Measurements from ENCODE around the gene SRSF4.
"Not testable (repeated sequence)": the region's sequence is repeated elsewhere in the genome, so short reads cannot be mapped to it uniquely, and the experiment has no call there.

Gene SRSF4

DNA sequence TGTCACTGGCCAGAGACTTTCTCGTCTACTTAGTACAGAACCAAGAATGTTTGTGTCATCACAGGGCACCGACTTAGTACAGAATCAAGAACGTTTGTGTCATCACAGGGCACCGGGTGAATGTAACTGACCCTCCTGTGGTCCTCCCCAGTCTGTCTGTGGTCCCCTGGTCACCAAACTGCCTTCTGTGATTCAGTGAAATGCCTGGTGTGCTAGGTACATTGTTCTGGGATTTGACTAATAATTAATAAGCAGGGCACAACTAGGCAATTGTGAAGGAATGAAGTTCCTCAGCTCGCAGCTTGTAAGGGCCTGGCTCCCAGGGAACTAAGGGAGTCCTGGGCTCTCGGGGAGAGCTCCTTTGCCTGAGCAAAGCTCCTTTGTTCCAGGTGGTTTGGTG is 41.8 kb upstream of the SRSF4 start:
- no peak for DNase-seq (ENCODE audit: extremely low read depth, low read depth)
- TF ChIP-seq, protein P1, sequence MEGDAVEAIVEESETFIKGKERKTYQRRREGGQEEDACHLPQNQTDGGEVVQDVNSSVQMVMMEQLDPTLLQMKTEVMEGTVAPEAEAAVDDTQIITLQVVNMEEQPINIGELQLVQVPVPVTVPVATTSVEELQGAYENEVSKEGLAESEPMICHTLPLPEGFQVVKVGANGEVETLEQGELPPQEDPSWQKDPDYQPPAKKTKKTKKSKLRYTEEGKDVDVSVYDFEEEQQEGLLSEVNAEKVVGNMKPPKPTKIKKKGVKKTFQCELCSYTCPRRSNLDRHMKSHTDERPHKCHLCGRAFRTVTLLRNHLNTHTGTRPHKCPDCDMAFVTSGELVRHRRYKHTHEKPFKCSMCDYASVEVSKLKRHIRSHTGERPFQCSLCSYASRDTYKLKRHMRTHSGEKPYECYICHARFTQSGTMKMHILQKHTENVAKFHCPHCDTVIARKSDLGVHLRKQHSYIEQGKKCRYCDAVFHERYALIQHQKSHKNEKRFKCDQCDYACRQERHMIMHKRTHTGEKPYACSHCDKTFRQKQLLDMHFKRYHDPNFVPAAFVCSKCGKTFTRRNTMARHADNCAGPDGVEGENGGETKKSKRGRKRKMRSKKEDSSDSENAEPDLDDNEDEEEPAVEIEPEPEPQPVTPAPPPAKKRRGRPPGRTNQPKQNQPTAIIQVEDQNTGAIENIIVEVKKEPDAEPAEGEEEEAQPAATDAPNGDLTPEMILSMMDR (IDR thresholded peaks at IDR 0.05; ENCODE audit: low read depth, low read length, missing control alignments) = no peak
- no peak overlapping the region for H3K4me3 ChIP-seq (replicated peaks; ENCODE audit: low read depth, low read length)

DNA sequence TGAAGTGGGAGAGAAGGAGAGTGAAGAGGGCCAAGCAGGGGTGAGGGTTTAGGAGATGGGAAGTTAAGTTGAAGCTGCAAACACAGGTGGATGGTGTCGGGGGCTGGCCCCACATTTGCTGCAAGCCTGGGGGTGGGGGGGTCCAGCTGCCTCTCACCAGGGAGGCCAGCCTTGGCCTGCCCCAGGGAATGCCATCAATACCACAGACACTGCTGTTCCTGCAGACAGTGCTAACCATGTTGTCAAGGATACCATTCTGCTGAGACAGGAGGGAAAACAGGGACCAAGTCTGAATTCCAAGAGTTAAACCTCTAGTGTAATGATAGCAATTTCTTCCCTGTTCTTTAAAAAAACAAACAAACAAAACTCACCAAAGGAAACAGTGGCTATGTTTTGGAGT is 41.0 kb upstream of the SRSF4 start:
- no peak for DNase-seq (ENCODE audit: extremely low read depth, low read depth)
- TF ChIP-seq, protein P1 (IDR thresholded peaks at IDR 0.05; ENCODE audit: low read depth, low read length, missing control alignments) = no peak
- H3K4me3 ChIP-seq (replicated peaks; ENCODE audit: low read depth, low read length) = no peak overlapping the region

DNA sequence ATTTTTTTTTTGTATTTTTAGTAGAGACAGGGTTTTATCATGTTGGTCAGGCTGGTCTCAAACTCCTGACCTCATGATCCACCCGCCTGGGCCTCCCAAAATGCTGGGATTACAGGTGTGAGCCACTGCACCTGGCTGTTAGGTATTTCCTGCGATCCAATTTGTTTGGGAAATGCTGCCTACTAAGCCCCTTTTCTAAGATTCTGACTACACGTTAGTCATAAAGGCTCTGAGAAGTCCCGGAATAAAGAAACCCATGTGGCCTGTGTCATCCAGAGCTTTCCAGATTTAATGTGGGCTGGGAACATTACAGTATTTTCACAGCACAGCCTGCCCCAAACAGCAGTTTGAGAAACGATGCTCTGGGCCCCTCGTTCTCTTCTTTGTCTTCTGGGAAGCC is 40.6 kb upstream of the SRSF4 start:
- not testable (repeated sequence) for H3K4me3 ChIP-seq (replicated peaks; ENCODE audit: low read depth, low read length); DNase-seq (ENCODE audit: extremely low read depth, low read depth)

DNA sequence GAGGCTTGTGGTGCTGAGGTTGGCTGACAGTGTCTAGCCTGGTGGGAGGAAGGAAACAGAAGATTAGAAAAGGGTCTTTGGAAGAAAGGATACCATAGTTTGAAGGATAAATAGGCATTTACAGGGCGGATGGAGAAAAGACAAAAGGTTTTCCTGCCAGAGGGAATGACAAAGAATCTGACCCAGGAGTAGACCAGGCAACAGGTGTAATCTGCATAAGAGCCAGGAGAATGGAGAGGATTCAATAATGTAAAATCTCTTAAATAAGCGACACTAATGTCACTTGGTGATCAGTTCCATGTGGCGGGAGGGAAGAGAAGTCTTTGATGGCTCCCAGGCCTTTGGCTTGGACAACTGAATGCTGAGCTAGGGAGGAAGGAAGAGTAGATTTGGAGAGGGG is 39.6 kb upstream of the SRSF4 start:
- no peak overlapping the region for H3K4me3 ChIP-seq (replicated peaks; ENCODE audit: low read depth, low read length)
- no peak for DNase-seq (ENCODE audit: extremely low read depth, low read depth)
- TF ChIP-seq, protein P1 (IDR thresholded peaks at IDR 0.05; ENCODE audit: low read depth, low read length, missing control alignments) = no peak

DNA sequence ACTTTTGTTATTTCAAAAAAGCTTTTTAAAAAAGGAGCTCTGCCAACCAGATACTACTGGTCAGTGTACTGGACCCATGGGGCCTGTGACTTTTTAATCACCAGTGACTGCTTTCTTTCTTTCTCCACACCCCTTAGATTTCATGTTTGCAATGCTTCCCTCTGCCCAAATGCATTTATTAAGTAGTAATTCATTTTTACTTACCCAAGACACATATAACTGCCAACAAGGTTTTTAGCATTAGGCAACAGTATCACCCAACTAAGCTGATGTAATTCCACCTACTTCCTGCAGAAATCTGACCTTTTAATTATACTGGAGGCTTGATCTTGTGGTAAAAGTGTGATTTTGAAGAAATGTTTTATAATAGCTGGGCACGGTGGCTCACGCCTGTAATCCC is 36.5 kb upstream of the SRSF4 start:
- TF ChIP-seq, protein P1 (IDR thresholded peaks at IDR 0.05; ENCODE audit: low read depth, low read length, missing control alignments) = no peak
- DNase-seq (ENCODE audit: extremely low read depth, low read depth) = no peak
- no peak overlapping the region for H3K4me3 ChIP-seq (replicated peaks; ENCODE audit: low read depth, low read length)

DNA sequence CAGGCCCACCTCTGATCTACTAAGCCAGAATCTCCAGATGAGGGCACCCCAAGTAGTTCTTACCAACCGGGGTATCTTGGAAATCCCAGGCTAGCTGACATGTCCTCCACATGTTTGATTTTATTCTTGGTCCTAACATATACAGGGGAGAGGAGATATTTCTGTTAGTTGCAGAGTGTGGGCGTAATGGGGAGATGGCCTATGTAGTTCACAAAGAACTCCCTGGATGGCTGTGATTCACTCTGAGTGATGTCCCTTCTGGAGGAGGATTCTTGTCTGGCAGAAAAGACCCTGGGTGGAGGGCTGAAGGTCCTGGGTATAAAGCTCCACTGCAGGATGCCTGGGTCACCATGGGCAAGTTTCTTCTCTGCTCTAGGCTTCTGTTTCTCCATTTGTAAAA is 35.9 kb upstream of the SRSF4 start:
- no peak overlapping the region for H3K4me3 ChIP-seq (replicated peaks; ENCODE audit: low read depth, low read length)
- no peak for DNase-seq (ENCODE audit: extremely low read depth, low read depth)
- TF ChIP-seq, protein P1 (IDR thresholded peaks at IDR 0.05; ENCODE audit: low read depth, low read length, missing control alignments) = no peak

DNA sequence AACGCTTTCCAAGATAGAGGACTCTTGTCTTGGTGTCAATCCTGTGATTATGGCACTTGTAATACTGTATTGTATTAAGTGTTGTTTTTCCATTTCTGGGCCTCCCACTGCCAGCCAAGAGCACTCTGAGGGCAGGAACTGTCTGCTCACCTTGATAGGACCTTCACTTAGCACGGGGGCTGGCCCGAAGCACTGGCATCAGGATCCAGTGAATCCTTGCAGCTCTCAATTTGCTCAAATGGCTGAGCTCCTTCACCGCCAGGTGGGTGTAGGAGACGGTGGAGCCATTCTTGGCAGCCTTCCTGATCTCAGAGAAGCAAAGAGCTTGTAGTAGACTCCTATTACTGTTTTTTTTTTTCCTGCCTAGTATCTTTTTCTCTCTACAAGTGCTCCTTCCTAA is 31.4 kb upstream of the SRSF4 start:
- no peak overlapping the region for H3K4me3 ChIP-seq (replicated peaks; ENCODE audit: low read depth, low read length)
- DNase-seq (ENCODE audit: extremely low read depth, low read depth) = no peak
- TF ChIP-seq, protein P1 (IDR thresholded peaks at IDR 0.05; ENCODE audit: low read depth, low read length, missing control alignments) = no peak
